Endothelial cell (in vitro differentiated cells): ENCODE data around the gene NEUROD4. TPM values are rescaled to one million over a fixed set of nuclear protein-coding genes. Genes with fewer than 3 reads are reported as not detected.

Source experiments
- DNase-seq: peaks from one replicate; pipeline ENCODE4 v3.0.0; 2021; ENCODE audit warnings: low spot score
- H3K27ac Mint-ChIP-seq: one replicate; pipeline ENCODE4 v1.8.0; 2021; ENCODE audit warnings: mixed read lengths, inconsistent platforms; ENCODE audit not compliant: unreplicated experiment
- H3K27me3 Mint-ChIP-seq: one replicate; pipeline ENCODE4 v1.8.0; 2021; ENCODE audit warnings: mild to moderate bottlenecking, moderate library complexity, mixed read lengths, inconsistent platforms; ENCODE audit not compliant: unreplicated experiment
- H3K36me3 Mint-ChIP-seq: one replicate; pipeline ENCODE4 v1.8.0; 2021; ENCODE audit warnings: mild to moderate bottlenecking, low read depth, mixed read lengths, inconsistent platforms; ENCODE audit not compliant: unreplicated experiment
- H3K4me1 Mint-ChIP-seq: one replicate; pipeline ENCODE4 v1.8.0; 2021; ENCODE audit warnings: mild to moderate bottlenecking, mixed read lengths, inconsistent platforms; ENCODE audit not compliant: unreplicated experiment
- H3K4me3 Mint-ChIP-seq: one replicate; pipeline ENCODE4 v1.8.0; 2021; ENCODE audit warnings: mild to moderate bottlenecking, mixed read lengths, inconsistent platforms; ENCODE audit not compliant: unreplicated experiment
- H3K9me3 Mint-ChIP-seq: one replicate; pipeline ENCODE4 v1.8.0; 2021; ENCODE audit warnings: mixed read lengths, inconsistent platforms; ENCODE audit not compliant: unreplicated experiment
- CTCF ChIP-seq: fragments of 200-600 bp; sonication (generic); IDR thresholded peaks from one replicate; pipeline ENCODE4 v1.5.0; 2021; ENCODE audit warnings: antibody characterized with exemption; ENCODE audit not compliant: unreplicated experiment
- total RNA-seq: library from RNA; stranded (reverse); fragmentation: NEBNext Ultra II Directional; extraction: Animal tissue kit (Norgen Biotek cat#: 25700); gene quantifications from one replicate; pipeline ENCODE4 v1.2.1, GENCODE V29; 2021; ENCODE audit not compliant: unreplicated experiment

The NEUROD4 gene
- total RNA-seq, 1 donor from 2014 or later, result not detected

- Mint-ChIP-seq H3K9me3 (no peaks in the 10 kb centered on the region), H3K4me1 (no peaks in the 10 kb centered on the region), H3K36me3 (no peaks in the 10 kb centered on the region), H3K27ac (no peak overlapping the region), H3K27me3 (peaks cover 1% of the 10 kb centered on the region), H3K4me3 (no peak overlapping the region)
- TF ChIP-seq CTCF, result no peak
- DNase-seq, result no peak
Measured at GRCh38 chr12:55063291-55063690, 43.5 kb downstream of the NEUROD4 start.

- H3K27ac Mint-ChIP-seq, result no peak overlapping the region
- no peak for TF ChIP-seq CTCF
- peaks cover 1% of the 10 kb centered on the region for H3K27me3 Mint-ChIP-seq
- no peaks in the 10 kb centered on the region for H3K4me1 Mint-ChIP-seq
- no peaks in the 10 kb centered on the region for H3K9me3 Mint-ChIP-seq
- H3K4me3 Mint-ChIP-seq, result no peak overlapping the region
- no peak for DNase-seq
- H3K36me3 Mint-ChIP-seq, result no peaks in the 10 kb centered on the region
Measured at GRCh38 chr12:55065535-55065934, 45.8 kb downstream of the NEUROD4 start.

GRCh38 chr12:55067701-55068100 lies 47.9 kb downstream of the NEUROD4 start:
- TF ChIP-seq CTCF, result no peak

GRCh38 chr12:55068416-55069010 lies 48.7 kb downstream of the NEUROD4 start:
- Mint-ChIP-seq H3K36me3 (no peaks in the 10 kb centered on the region), H3K4me1 (no peaks in the 10 kb centered on the region), H3K9me3 (no peaks in the 10 kb centered on the region), H3K4me3 (no peak overlapping the region), H3K27ac (no peak overlapping the region), H3K27me3 (peaks cover 3% of the 10 kb centered on the region)
- peak; percentile 44 for DNase-seq
- TF ChIP-seq CTCF, result peak; percentile 95

More at GRCh38 chr12:55067701-55068100, 47.9 kb downstream of the NEUROD4 start:
- H3K4me1 Mint-ChIP-seq, result no peaks in the 10 kb centered on the region
- DNase-seq, result no peak
- H3K36me3 Mint-ChIP-seq, result no peaks in the 10 kb centered on the region
- H3K4me3 Mint-ChIP-seq, result no peak overlapping the region
- no peaks in the 10 kb centered on the region for H3K9me3 Mint-ChIP-seq
- no peak overlapping the region for H3K27ac Mint-ChIP-seq
- H3K27me3 Mint-ChIP-seq, result peaks cover 3% of the 10 kb centered on the region

- DNase-seq, result peak; percentile 65
- Mint-ChIP-seq H3K4me3 (no peak overlapping the region), H3K4me1 (no peaks in the 10 kb centered on the region), H3K9me3 (no peaks in the 10 kb centered on the region), H3K36me3 (no peaks in the 10 kb centered on the region), H3K27ac (no peak overlapping the region), H3K27me3 (peaks cover 3% of the 10 kb centered on the region)
- TF ChIP-seq CTCF, result peak; percentile 29
Measured at GRCh38 chr12:55072083-55072482, 52.3 kb downstream of the NEUROD4 start.
